GM18861 (cell line): ENCODE measurements around the gene SH3RF1.
"Not testable (repeated sequence)": the region's sequence is repeated elsewhere in the genome, so short reads cannot be mapped to it uniquely, and the experiment has no call there.

Source experiments
- ATAC-seq: cut with Tn5 transposase; IDR thresholded peaks from one replicate; pipeline ENCODE4 v1.9.1; 2021; ENCODE audit not compliant: unreplicated experiment

Gene SH3RF1

DNA sequence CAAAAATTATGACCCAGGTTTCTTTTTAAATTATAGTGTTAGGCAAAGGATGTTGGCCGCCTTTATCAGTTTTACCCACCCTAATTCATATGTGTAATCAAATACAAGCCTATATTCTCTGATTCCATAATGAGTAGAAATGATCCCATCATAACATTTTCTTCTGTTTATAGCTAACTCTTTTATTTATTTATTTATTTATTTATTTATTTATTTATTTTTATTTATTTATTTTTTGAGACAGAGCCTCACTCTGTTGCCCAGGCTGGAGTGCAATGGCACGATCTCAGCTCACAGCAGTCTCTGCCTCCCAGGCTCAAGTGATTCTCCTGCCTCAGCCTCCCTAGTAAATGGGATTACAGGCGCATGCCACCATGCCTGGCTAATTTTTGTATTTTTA, 7.1 kb upstream of the SH3RF1 start:
- ATAC-seq, result not testable (repeated sequence)

DNA sequence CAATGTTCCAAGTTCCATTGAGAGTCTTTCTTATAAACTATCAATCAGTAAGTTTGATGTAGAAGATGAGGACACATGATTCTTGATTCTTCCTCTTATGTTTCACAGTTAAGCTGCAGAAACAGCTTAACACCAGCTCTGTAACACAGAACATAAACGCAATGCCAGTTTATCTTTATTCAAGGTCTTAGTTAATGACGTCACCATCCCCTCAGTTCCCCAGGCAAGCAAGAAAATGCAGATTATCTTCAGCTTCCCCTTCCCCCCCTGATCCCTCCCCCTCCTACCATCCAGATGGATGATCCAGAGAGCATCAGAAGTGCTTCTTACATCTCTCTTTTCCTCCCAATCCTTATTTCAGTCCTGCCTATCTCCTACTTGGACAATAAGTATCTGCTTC, 4.4 kb upstream of the SH3RF1 start:
- no peak for ATAC-seq

DNA sequence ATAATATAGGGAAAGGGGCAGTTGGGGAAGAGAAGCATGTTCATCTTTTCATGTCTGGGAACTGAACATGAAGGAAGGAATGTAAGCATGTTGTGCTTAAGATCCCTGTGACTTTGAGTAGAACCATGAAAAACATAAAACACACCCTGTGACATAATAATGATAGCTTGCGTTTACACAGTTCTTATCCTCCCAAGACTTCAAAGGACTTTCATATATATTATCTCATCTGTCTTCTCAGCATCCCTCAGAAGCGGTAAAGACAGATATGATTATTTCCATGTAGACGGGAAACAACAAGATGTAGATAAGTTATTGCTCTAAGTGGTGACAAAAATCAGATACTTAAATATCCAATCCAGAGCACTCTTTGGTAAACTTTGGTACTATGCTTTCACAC, 3.3 kb upstream of the SH3RF1 start:
- no peak for ATAC-seq

DNA sequence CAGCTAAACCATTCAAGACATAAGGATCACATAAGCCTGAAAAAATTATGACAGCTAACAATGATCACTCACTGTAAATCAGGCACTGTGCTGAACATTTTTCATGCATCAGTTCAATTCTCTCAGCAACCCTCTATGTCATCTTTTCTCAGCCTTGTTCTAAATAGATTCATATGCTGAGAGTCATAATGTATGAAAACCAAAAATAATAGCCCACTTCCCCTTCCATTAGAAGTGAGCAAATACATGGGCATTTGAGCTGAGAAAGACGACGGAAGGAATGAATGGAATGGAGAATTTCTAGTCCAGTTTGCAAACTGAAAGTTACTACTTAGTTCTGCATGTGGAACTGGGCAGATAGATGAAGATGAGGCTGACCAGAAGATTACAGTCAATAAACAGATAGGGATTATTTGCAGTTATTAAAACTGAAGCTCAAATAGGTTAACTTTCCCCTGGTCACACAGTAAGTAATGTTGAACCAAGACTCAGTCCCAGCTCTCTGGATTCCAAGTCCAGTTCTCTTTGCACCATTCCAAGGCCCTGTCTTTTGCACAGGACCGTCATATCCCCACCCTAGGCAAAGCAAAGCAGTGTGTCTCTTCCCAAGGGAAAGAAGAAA, 1.6 kb upstream of the SH3RF1 start:
- ATAC-seq, result peak; percentile 27

DNA sequence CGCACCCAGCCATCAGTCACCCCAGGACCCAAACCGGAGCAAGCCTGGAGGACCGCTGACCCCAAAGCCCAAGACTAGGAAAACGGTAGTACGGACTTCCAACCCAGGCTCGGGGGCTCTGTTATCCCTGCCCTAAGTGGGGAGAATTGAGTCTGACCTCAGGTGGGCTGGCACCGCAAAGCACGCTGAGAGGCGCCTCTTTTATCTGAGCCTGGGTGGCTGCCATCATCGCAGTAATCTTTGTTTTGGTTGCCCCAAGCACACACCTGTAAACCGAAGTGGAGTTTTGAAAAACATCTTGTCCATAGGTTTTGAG, 894 bp upstream of the SH3RF1 start:
- no peak for ATAC-seq

DNA sequence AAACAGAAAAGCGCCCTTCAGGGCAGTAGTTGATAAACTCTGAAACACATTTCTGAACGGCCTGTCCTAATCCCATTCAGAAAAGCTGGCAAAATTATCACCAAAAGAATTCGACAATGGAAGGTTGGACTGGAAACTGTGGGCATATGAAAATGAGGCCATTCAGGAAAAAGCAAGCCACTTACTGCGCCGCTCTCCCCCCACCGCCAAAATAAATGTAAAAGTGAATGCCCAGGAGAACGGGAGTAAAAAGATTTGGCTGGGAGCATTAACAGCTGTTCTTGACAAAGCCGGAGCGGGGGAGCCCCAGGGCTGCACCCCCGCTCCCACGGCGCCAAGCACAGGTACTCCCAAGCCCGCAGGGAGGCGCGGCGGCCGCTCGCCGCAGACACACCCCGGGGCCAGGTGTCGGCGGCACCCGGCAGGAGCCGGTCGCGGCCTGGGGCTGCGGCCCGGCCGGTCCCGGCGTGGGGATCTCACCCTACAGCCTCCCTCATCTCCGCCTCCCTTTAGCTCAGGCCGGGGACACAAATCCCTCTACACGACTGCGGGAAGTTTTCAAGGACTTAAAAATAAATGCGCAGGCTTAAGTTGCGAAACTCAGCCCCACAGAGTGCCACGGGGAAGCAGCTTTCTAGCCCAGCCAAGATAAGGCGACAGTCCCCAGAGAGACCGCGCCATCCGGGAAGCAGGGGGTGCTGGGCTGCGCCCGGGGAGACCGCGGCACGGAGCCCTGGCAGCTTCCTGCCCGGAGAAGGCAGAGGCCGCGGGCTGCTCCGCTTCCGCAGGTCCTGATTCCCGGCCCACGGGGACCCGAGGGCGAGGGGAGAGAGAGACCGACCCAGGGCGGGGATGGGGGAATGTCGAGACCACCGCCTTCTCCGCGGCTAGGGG, 593 bp downstream of the SH3RF1 start:
- peak; percentile 36 for ATAC-seq

DNA sequence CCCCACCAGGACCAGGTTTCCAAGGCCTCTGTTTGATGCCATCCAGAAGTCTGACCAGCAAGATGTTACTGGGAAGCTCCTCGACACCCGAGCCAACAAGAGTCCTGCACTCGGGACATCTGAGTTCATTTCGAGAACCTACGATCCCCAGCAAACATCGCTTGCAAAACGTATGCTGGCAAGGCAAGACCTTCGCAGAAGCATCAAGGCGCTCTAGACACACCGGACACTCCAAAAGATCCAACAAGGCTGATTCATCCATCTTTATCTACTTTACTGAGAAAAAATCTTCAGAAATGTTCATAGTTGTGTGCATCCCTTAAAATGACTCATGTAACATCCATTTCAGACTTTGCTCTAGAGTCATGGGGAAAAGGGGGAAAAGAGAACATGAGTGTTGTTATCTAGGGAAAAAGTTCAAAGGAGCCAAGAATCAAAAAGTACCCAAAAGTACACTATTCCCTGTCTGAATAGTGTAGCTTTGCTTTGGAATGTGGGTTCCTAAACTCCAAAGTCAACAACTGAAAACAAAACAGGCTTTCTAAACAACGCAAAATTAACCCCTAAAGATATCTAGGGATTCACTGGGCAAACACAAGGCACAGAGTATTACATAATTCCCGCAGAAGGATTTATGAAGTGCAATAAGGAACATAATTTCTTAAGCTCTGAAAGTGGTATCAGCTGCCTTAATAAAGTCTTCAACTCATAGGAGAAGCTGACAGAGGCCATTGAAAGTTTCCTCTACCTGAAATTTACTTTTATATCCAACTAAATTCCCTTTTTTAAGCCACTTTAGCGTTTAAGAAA, 1.6 kb downstream of the SH3RF1 start:
- ATAC-seq, result no peak

DNA sequence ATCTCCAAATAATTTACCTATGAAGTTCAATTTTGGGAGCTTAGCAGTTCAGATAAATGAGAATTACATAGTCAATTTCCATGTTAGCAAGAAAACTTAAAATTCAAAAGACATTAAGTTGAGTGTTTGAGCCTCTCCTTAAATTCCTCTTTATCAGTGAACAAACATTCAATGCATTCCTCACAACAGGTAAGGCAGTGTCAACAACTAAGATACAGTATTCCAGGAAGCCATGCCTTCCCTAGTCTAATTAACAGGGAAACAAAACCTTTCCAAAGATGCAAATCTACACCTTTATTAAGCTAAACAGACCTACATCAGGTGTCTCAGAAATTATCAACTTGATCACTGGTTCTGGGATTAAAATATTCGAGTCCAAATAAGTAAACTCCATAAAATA, 3.7 kb downstream of the SH3RF1 start:
- no peak for ATAC-seq

DNA sequence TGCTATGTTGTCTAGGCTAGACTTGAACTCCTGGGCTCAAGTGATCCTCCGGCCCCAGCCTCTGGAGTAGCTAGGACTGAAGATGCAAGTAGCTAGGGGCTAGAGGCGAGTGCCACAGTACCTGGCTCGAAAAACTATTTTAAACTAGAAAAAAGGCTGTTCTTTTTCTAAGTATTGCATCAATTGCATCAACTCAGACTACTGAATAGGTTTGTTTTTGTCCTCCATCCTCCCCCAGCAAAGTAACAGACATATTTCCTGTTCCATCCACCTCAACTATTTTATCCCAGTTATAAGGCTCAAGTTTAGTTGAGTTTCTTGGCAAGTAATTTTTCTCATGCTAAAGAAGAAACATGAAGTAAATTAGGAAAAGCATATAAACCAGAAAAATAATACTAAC, 4.1 kb downstream of the SH3RF1 start:
- ATAC-seq, result no peak

DNA sequence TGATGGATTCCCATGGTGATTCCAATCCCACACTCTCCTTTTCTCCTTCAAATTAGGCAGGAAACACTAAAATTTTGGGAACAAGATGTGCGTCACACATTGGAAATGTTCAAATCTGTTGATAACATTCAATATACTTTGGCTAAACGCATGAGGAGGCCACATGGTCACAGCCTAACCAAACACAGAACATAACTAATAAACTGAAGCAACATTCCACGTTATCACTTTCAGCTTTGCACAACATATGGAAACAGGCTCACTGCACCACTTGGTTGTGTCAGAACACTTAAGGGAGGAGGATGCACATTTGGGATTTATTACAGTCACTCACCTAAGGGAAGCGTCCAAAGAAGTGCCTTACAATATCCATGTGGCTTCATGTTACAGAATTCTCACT, 4.7 kb downstream of the SH3RF1 start:
- no peak for ATAC-seq

DNA sequence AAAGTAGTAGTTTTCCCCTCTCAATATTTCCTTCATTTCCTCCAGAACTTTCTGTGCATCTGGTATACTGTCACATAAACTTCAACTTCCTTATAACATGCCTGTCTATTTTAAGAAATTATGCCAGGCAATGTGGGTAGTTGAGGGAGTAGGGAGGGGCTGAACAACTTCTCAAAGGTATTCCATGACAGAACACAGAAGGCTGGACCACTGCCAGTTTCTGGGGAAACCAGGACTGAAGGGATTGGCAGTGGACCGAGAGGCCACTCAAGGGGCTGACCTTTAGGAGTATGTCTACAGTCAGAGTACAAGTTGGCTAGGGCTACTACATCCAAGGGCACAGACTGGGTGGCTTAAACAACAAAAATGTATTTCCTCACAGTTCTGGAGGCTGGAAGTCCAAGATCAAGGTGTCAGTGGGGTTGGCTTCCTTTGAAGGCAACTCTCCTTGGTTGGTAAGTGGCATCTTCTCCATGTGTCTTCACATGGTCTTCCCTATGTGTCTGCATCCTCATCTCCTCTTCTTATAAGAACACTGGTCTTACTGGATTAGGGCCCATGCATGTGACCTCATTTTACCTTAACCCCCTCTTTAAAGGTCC, 6.9 kb downstream of the SH3RF1 start:
- ATAC-seq, result no peak

DNA sequence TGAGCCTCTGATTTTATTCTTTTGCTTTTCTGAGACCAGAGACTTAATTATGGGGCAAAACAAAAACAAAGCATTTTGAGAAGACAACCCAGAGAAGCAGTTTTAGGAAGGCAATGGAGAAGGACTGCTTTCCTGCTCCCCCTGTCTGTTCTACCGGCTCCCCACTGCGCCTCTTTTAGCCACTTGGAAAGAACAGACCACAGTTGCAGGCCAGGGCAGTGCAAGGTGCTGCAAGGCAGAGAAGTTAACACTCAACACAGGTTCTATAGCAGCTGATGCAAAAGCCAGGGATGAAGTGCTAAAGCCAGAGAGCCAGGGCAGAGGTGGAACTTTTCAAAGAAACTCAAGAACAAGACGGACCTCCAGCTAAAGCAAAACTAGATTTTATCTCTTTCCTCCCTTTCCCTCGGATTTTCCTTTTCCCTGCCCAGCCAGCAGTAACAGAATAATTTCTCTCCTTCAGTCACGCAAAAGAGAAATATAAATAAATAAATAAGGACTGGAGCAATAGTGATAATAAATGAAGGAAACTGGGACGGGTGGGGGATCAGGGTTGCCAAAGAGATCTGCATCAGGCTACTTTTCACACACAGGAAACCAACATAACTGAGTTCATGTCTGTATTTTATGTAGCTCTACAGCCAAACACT, 10.4 kb downstream of the SH3RF1 start:
- ATAC-seq, result no peak

DNA sequence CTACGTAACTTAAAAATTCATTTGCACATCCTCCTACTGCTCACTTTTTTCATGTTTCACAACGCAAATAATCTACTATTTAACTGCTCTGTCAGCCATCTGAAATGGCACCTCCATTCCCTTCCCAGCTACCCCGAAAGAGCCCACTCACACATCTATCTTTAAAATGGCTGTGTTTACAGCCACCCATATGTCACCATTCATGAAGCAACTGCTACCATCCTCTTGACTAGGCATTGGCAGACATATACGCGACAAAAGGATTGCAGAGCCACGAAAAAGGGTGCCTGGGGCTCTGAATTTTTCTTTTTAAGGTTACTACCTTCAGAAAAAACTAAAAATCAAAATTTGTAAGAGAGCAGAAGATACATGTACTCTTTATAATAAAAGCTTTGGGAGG, 11.5 kb downstream of the SH3RF1 start:
- no peak for ATAC-seq

DNA sequence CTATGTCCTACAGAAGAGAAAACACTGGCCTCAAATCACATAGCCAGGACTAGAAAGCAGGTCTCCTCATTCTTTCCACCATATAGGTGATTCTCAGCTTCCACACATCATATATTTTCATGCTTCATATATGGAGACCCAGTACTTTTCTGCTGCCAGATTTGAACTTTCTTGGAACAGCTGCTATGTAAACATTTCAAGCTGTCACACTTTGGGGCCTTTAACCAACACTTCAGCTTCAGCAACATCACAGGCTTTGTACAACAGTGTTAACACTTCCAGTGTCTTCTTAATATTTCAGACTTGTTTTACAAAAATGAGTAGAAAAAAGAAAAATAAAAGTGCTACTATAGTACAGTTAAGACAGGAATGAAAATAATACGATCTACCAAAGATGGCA, 12.6 kb downstream of the SH3RF1 start:
- no peak for ATAC-seq

DNA sequence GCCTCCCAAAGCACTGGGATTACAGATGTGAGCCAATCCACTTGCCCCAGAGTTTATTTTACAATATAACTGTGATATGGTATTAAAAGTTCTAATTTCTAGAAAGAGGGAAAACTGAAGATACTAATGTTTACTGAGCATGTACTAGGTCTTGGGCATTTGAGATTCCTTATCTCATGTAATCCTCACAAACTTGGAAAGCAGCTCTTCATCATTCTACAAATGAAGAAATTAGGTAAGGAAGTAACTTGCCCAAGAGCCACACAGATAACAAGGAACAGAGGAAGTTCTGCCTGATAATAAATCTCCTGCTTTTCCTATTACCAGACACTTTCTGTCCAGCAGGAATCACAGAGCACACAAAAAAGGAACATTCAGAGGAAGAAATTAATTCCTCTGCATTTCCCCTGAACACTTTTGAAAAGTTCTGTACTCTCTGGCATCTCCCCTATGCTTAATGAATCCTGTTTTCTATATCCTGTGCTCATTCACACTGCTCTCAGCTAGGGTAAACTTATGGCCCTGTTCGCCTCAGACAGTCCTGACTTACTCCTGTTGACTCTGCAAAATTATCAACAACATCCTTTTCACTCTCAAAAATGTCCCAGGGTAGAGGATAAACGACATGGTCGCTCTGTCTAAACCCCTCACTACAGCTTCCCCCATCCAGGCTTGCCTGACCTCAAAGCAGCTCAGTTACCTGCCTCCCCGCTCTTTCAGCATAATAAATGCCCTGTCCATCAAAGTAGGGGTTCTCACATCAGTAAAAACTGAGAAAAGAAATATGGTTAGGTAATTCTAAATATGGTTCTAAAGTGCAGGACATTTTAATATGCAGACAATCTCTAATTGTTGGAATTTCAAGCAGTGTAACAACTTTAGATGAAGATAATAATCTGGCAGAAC, 13.6 kb downstream of the SH3RF1 start:
- ATAC-seq, result no peak

DNA sequence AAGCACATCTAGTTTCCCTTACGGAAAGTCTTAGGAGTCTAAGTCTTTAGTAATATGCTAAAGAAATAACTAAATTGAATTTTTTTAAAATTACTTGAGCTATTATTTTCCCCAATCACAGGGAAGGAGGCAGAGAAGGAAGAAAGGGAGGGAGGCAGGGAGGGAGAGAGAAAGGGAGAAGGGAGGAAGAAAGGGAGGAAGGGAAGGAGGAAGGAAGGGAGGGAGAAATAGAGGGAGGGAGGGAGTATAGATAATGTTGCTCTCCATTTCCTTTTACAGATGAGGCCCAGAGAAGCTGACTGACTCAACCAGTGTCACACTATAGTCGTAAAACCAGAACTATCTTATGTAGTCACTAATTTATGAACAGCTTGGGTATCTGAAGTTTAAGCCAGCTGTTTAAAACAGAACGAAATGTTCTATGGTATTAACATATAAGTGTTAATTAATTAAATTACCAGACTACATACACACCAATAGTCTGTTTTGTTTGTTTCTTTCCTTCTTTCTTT, 14.6 kb downstream of the SH3RF1 start:
- ATAC-seq, result no peak

DNA sequence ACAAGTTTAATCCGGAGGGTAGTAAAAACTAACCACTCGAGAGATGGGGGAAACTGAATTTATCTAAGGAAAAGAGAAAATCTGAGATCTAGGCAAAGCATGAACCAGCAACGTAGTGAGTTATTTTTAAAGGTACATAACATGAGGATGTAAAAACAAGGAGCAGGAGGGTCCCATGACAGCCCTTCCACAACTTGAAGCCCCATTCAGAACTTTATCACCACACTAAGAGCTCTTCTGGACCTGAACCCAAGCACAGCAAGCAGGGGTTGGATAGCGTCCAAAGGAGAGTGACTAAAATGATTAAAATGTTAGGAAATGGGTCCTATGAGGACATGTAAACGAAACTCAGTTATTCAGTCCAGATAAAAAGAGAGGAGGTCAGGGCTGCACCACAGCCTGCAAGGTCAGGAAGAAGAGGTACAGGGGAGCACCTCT, 16.2 kb downstream of the SH3RF1 start:
- no peak for ATAC-seq

DNA sequence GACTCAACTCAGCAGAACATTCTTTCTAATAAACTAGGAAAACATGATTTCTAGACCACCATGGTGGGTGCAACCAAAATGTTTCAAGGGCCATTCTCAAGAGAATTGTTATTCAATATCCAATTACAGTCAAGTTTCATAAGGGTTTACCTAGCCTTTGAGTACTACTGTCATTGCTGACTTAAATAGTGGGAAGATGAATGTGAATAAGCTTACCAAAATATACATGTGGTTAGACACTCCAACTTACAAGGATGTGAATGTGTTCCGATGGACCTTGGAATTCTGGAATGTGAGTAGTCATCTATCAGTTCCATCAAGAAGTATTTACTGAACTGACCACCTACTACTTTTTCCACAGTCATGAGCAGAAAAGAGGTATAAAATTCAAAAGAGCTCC, 16.9 kb downstream of the SH3RF1 start:
- ATAC-seq, result no peak

DNA sequence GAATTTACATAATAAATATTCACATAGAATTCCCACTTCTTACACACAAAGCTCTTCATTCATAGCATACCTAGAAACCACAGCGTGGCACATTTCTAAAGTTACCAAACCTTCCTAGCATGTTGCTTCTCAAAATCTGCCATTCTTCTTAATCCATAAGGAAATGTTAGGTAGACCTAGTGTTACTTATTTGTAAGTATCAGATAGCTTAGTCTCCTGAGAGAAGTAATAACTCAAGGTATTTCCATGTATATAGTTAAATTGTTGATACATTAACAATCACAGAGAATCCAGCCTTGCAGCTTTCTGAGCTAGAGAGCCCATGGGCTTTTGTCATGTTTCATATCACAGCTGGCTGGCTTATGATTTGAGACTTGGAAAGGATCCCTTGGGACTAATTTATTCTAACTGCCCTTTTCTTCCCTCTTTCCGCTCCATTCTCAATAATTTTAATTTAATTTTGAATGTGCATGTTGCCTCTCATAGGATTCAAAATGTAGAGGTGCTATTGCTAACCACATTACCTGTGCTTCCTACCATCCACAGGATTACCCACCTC, 17.6 kb downstream of the SH3RF1 start:
- ATAC-seq, result no peak
